Raji (cell line): ENCODE data around the gene SKIC8.

ENCODE experiments used
- POLR2A ChIP-seq: IDR thresholded peaks from 2 replicates; pipeline ENCODE4 v1.6.1; 2011; ENCODE audit warnings: low read depth, low read length, control low read depth; ENCODE audit not compliant: insufficient read depth

The SKIC8 gene

GRCh38 chr15:78327466-78327865 lies 28.1 kb upstream of the SKIC8 start:
- TF ChIP-seq POLR2A: no peak

DNA sequence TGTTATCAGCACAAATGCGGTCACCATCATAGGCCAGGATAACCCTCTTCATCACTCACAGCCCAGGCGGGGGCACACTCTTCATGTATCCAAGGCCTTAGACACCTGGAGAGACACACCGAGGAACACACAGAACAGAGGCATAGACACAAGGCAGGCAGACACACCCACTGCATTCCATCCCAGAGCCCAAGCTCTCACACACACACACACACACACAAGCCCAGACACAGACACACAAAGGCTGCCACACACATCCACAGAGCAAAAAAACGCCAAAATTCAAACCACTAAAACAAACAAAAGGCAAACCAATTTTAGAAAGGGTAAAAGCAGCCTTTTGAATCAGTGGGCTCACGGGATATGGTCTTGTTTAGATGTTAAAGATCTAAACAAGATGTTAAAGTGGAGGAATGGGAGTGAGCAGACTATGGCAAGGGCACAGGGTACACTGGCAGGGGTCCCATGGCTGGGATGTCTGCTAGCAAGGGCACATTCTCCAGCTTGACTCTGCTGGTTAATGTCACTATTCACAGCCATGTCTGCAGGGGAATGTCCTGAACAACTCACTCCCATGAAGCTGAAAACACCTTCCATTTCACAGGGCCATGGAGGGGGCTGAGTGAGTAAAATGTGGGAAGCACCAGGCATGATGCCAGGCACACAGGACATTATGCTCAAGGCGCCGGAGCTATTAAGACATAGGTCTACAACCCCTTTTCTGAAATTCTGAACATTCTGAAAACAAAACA lies 25.9 kb upstream of the SKIC8 start:
- TF ChIP-seq POLR2A: no peak

GRCh38 chr15:78324144-78324543 lies 24.7 kb upstream of the SKIC8 start:
- TF ChIP-seq POLR2A: no peak

- TF ChIP-seq POLR2A: no peak
Measured at GRCh38 chr15:78323693-78324092, 24.3 kb upstream of the SKIC8 start.

- TF ChIP-seq POLR2A: no peak
Measured at GRCh38 chr15:78322724-78323521, 23.5 kb upstream of the SKIC8 start.

DNA sequence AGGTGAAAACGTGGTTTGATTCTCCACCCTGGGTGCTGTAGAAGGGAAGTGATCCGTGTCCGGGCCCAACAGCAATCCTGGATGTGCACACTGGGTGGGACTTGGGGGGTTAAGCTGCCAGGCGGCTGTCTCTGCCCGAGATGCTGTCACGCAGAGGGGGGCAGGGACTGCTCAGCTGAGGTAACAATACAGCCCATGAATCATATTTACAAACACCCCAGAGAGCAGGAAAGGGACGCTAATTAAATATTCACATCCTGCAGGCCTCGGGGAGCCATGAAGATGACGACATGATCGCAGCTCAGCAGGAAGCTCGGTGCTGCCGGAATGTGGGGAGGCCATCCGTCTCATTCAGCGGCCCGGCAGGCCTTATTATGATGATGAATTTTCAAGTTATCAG lies 22.8 kb upstream of the SKIC8 start:
- TF ChIP-seq POLR2A: no peak

DNA sequence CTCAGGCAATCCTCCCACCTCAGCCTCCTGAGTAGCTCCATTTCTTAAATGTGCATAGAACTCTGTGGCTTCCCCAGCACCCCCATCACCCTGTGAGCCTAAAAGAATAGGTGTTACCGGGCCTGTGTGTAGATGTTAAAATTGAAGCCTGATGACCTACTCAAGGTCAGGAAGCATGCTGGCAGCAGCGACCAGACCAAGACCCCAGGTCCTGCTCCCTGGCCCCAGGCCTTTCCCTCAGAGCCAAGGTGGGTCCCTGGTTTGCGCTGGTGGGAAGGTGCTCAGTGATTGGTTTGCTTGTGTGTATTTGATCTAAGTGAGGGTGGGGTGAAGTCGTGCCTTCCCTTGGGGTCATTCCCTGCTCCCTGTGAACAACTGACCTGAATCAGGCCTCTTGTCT lies 22.4 kb upstream of the SKIC8 start:
- TF ChIP-seq POLR2A: no peak

DNA sequence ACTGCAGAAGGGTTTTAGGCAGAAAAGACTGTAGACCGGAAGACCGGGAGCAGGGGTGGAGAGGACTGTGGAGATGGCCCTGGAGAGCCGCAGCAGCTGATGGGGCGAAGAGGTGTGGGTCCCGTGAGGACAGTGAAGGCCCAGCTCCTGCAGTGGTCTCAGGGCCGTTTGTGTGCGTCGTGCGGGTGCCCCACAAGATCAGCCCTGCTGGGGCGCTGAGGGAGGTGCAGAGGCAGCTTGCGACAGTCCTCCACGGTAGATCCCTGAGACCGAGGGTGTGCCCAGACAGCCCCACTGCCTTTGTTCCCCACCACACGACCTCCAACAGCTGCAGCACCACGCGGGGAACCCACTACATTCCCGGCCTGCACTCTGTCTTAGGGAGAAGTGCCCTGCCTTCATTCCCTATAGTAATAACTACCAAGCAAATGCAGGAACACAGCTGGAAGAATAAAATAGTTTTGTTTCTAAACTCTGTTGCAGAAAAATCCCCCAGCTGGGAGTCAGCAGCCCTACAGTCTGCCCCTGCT lies 21.7 kb upstream of the SKIC8 start:
- TF ChIP-seq POLR2A: no peak

GRCh38 chr15:78320183-78320582 lies 20.8 kb upstream of the SKIC8 start:
- TF ChIP-seq POLR2A: no peak

GRCh38 chr15:78319588-78319987 lies 20.2 kb upstream of the SKIC8 start:
- no peak for TF ChIP-seq POLR2A

- TF ChIP-seq POLR2A: no peak
Measured at GRCh38 chr15:78317145-78317836, 17.9 kb upstream of the SKIC8 start.

DNA sequence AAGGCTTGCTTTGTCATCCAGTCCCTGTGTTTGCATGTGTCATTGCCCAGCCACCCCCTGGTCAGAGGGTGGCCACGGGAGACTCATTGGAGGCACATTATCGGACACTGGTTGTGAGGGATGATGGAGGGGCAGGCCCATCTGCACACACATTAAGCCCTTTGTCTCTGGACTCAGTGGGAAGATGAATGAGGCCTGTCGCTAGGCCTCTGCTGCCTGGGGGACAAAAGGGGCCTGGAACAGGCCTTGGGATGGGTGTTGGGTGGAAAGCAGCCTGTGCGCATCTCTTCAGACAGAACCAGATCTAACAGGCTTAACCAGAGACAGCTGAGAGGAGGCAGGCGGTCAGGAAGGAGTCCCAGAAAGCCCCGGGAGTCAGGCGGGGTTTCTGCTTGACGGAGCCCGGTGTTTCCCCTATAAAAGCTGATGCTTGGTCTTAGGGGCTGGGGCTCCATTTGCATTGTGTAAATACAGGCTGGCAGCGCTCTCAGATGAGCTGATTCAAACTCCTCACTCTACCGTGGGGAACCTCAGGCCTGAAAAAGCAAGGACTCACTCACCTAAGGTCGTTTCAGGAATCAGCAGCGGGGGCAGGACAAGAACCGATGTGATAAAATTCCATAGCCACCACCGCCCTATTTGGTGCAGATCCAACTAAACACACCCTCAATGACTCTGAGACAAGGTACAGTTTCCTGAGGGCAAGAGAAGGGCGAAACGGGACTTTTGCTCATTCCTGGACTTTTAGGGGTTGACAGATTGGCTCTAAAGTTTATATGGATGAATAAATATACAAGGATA lies 17.1 kb upstream of the SKIC8 start:
- no peak for TF ChIP-seq POLR2A

- no peak for TF ChIP-seq POLR2A
Measured at GRCh38 chr15:78315686-78316282, 16.4 kb upstream of the SKIC8 start.

- TF ChIP-seq POLR2A: no peak
Measured at GRCh38 chr15:78314181-78314581, 14.8 kb upstream of the SKIC8 start.
